Pulmonary artery endothelial cell (primary cell): ENCODE data around the gene CLDN6. TPM values are rescaled to one million over a fixed set of nuclear protein-coding genes. Genes with fewer than 3 reads are reported as not detected.

ENCODE experiments used
- DNase-seq: peaks from one replicate; pipeline ENCODE4 v3.0.0-alpha.2; 2011; ENCODE audit warnings: low read depth, low spot score
- total RNA-seq: library from RNA; depleted of rRNA; stranded (reverse); fragments of >200 nt; gene quantifications from 2 replicates; pipeline ENCODE4 v1.2.3, GENCODE V29; 2014

CLDN6 gene
- total RNA-seq, 1 donor from 2014 or later, result not detected

DNA sequence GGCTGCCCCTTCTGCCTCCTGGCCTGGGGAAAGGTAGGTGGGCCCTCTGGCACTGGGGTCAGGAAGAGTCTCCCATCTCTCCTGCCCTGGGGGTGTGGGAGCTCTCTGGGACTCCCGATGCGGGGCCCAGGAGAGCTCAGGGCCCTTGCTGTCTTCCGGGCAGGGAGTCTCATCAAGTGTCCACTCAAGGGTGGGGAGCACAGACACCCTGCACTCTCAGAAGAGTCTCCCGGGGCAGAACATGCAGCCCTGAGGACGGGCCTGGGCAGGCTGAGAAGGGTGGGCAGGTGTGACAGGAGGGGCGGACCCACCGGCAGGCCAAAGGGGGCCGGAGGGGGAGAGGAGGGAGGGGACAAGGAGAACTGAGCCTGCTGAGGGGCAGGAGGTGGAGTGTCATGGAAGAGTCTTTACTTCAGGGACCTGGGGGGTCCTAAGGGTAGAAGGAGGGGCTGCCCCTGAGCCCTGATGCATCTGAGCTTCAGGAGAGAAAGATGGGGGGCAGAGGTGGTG is 29.3 kb downstream of the CLDN6 start:
- DNase-seq, result no peak

GRCh38 chr16:2987833-2988232 is 30.1 kb downstream of the CLDN6 start:
- DNase-seq, result no peak

GRCh38 chr16:2987286-2987685 is 30.7 kb downstream of the CLDN6 start:
- DNase-seq, result no peak

DNA sequence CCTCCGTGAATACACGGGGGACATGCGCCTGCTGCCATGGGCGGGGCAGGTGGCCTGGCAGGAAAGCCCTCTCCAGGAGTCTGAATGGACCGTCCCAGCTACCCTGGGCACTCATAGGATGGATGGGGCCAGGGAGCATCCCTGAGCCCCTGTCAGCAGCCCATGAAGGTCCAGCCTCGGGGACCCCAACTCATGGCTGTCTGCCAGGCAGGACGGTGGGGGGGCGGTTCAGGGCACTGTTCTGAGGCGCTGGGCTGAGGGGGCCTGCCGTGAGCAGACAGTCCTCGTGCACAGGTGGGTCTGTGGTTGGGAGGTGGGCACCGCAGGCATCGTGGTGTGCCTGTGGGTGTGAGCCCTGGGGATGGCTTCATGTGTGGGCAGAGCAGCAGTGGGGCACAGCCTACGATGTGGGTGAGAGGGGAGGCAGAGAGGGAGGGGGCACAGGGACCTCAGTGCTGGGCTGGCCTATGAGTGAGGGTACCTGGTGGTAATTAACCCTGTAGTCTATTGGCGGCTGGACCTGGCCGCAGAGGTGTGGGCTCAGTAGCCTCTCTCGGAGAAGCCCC is 31.3 kb downstream of the CLDN6 start:
- no peak for DNase-seq

DNA sequence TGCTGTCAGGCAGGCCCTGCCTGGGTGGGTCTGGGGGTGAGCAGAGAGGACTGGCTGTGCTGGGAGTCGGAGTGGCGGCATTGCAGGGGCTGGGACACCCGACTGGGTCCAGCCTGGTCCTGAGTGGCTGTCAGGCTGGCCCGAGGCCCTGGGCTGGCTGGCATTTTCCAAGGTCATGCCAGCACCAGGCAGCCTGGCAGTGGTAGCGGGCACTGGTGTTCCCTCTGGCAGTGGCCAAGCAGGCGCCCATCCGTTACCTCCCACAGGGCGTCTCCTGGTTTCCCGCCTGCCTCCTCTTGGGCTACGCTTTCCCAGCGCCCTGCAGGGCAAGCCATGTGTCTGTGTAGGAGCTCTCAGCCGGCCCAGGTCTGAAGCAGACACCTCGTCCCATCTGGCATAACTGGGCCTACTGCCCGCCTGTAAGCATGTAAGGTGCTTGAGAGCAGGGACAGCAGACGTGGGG is 32.1 kb downstream of the CLDN6 start:
- no peak for DNase-seq

DNA sequence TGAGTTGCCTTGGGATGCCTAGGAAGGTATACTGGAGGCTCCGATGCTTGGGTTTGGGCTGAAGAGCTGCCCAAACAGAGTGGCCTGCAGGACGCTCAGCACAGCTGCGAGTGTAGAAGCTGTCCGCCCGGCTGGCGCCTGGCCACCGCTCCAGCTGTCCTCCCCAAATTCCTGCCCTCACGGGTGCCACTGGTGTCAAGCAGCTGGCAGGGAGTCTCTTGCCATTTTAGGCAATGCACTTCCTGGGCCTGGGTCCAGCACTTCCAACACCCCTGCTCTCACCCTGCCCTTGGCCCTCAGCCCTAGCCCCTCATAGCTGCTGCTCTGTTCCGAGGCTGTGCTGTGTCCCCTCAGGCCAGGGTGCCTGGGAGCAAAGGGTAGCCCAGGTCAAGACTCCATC is 32.5 kb downstream of the CLDN6 start:
- no peak for DNase-seq

DNA sequence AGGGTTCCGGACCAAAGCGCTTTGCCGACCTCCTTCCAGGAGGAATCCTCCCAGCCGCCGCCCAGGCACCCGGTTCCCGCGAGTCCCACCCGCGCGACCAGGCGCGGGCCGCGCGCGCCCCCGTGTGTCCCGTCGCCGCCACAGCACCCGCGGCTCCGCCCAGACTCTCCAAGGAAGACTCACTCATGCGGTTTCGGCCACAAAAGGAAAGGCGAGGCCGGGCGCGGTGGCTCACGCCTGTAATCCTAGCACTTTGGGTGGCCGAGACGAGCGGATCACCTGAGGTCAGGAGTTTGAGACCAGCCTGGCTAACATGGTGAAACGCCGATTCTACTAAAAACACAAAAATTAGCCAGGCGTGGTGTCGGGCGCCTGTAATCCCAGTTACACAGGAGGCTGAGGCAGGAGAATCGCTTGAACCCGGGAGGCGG is 34.3 kb downstream of the CLDN6 start:
- no peak for DNase-seq

DNA sequence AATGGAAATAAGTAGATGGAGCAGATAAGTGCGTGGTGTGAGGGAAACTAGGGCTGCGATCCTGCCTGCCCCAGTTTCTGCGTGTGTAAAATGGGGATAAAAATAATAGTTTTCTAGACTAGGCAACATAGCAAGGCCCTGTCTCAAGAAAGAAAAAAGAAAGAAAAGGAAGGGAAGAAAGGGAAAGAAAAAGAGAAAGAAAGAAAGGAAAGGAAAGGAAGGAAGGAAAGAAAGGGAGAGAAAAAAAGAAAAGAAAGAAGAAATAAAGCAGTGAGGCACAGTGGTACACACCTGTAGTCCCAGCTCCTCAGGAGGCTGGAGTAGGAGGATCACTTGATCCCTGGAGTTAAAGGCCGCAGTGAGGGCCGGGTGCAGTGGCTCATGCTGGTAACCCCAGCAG is 35.6 kb downstream of the CLDN6 start:
- DNase-seq, result no peak

GRCh38 chr16:2981899-2982250 is 36.1 kb downstream of the CLDN6 start:
- no peak for DNase-seq

GRCh38 chr16:2981177-2981898 is 36.6 kb downstream of the CLDN6 start:
- DNase-seq, result no peak

DNA sequence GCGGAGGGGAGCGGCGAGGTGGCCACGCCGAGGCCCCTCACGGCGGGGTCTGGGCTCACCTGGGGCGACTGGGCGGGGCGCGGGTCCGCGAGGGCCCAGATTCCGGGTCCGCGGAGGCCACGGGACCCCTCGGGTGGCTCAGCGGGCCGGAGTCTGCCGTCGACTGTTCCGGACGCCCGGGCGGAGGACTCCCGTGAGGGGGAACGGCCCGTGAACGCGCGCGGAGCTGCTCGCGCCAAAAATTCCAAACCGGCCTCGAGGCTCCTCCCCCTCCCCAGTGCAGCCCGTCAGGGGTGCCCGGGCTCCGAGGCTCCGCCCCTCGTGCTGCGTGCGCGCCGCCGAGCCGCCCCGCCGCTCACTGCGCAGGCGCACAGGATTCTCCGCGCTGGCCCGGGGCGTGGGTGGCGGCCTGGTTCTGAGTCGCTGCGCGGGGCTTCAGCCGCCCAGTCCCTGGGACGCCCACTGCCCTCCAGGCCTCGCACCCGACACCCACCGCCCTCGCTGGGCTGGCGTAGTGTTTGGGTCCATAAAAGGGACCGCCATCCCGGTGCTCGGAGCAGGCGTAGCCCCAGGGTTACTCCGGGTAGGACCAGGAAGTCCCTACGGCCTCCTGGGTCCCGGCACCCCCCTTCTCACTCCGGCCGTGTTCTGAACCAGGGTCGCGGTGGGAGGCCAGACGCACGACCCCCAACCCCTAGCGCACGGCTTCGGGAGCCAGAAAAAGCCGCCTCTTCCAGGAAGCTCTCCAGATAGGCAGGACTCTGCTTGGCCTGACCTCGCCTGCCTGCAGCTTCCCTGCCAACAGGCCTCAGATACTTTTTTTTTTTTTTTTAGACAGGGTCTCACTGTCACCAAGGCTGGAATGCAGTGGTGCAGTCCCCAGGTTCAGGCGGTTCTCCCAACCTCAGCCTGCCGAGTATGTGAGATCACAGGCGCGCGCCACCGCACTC is 37.5 kb downstream of the CLDN6 start, which contains the start of gene PKMYT1:
TSS of gene PKMYT1 (minus strand) at position 220 of the 950 bp plus-strand sequence. CDS start 789 bp downstream, outside the sequence.
- DNase-seq, result no peak

DNA sequence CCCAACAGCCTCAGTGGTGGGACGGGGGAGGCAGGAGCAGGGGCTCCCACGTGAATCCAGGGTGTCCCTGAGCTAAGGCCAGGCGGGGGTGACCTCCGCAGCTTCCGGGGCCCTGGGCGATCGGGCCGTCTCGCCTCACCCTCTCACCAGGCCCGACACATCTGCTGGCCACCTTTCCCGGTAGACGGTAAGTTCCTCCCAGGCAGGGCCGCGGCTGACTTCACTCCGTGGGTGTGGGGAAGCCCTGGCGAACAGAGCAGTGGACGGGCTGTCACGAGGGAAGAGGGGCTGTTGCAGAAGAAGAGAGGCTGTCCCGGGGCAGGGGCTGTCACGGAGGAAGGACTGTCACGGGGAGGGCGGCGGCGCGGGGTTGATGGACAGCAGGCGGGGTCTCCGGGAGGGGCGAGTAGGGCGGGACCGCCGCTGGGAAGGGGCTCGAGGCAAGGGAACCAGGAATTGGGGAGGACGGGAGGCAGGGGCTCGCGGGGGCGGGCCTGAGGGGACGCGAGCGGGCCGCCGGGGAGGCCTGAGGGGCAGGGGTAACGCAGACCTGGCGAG is 38.2 kb downstream of the CLDN6 start:
- DNase-seq, result no peak

DNA sequence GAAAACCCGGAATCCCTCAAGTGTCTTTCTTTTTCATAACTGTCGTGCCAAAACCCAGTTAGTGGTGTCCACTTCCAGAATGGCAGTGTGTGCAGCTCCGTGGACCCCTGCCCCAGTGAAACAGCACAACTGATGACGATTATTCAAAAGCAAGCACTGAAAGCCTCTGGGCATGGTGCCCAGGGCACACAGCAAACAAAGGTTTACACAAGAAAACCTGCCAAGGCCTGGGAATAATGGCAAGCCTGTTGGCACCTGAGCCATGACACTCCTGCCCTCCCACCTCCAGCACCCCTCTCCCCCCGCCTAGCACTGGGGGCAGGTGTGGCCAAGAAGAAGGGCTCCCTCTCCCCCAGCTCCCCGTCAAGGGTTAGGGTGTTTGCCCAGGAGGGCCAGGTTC is 40.5 kb downstream of the CLDN6 start:
- no peak for DNase-seq

DNA sequence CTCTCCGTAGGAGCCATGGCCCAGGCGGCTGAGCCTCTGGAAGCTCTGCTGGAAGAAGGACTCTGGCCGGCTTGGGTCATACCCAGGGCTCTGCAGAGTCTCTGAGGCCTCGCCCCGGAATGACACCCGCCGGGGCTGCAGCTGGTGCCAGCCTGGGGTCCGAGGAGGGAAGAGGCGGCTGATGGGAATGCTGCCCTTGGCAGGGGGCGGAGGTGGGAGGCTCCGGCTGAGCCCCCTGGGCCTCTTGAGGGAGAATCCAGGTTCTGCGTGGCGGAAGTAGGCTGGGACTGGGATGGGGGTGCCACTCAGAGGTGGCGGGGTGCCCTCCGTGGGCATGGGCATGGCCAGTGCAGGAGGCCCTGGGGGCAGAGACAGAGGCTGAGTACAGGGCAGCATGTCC is 41.3 kb downstream of the CLDN6 start:
- no peak for DNase-seq

DNA sequence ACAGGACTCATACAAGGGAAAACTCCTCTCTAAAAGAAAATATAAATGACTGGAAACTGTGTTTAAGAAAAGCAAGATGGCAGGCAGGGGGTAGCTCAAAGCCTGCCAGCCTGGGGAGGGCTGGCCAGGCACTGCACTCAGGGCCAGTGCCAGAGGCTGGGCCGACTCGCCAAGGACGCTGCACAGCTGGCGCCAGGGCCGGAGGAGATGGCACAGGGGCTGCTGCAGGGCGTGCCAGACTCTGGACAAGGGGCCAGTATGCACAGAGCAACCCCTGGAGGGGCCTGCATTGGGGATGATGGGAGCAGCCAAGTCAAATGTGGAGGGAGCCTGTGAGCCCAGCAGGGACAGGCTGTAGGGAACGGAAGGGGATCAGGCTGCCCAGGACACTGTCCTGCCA is 41.8 kb downstream of the CLDN6 start:
- no peak for DNase-seq

DNA sequence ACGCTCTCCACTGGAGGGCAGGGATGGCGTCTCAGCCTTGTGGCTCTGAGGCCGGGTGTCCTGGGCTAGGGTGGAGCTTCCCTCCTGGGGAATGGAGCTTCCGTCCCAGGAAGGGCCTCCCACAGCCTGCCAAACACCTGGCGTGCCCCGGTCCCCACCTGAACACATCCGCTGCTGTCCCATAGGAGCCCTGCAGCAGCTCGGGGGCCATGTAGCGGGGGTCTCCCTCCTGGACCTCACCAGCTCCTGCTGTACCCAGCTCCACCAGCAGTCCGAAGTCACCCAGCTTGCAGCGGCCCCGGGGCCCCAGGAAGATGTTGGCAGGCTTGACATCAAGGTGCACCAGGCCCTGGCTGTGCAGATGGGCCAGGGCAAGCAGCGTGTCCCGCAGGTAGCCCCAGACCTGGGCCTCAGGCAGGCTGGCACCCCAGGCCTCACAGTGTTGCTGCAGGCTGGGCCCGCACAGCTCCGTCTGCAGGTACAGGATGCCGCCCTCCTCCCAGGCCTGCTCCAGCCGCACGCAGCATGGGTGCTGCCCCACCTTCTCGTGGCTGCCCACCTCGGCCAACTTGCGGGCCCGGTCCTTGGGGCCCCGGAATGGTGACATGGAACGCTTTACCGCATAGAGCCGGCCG is 42.7 kb downstream of the CLDN6 start:
- no peak for DNase-seq

DNA sequence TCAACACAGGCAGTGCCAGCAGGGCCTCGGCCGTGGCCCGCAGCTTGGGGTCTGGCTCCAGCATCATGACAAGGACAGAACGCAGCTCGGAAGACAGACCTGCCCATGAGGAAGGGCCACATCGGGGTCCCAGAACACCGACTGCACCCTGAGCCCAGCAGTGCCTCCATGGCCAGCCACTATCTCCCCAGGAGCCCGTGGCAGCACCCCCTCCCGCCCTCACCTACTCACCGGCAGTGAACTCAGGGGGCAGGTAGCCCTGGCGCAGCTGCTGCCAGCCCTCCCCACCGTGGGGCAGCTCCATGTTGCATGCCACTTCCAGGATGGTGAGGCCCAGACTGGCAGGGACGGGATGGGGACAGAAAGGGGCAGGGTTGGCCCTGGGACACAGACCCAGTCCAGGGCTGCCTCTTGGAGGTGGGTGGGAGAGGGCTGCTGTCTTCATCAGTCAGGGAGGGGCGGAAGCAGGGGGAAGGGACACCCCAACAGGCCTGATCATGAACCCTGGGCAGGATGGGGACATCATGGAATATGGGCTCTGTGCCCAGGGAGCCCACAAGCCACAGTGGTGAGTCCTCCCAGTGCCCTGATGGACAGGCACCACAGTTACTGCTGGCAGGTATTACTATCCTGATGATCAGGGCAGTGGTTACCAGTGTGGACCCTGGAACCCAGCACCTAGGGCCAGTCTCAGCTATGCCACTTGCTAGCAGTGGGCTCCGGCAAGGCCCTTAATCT is 43.5 kb downstream of the CLDN6 start:
- no peak for DNase-seq

GRCh38 chr16:2973605-2974318 is 44.2 kb downstream of the CLDN6 start:
- no peak for DNase-seq

GRCh38 chr16:2973093-2973492 is 44.9 kb downstream of the CLDN6 start:
- no peak for DNase-seq
